Stimulated activated naive CD8-positive, alpha-beta T cell treated with anti-CD3 and anti-CD28 coated beads, Interleukin-15, Interleukin-2, amounts not matched to agents 100 U/mL and 50 U/mL, for 24 hours (primary cell): ENCODE results near the gene ENOX1.
"Not testable (repeated sequence)": the region's sequence is repeated elsewhere in the genome, so short reads cannot be mapped to it uniquely, and the experiment has no call there.

Source experiments
- ATAC-seq: fragments of 150-1000 bp; cut with Tn5 transposase; one replicate; pipeline ENCODE4 v1.10.0; 2021
- DNase-seq: peaks from one replicate; pipeline ENCODE4 v3.0.0; 2021

The ENOX1 gene

GRCh38 chr13:43203781-43204180, 583.0 kb downstream of the ENOX1 start:
- DNase-seq (no peak), ATAC-seq (no peak)

GRCh38 chr13:43200736-43201135, 586.0 kb downstream of the ENOX1 start:
- DNase-seq (no peak), ATAC-seq (no peak)

- DNase-seq (no peak), ATAC-seq (no peak)
These were observed 586.5 kb downstream of the ENOX1 start for GRCh38 chr13:43200307-43200706.

GRCh38 chr13:43196750-43197370, 589.9 kb downstream of the ENOX1 start:
- no peak for ATAC-seq
- no peak for DNase-seq

- ATAC-seq = no peak
- DNase-seq = no peak
These were observed 590.6 kb downstream of the ENOX1 start for GRCh38 chr13:43196086-43196621.

GRCh38 chr13:43195551-43195950, 591.2 kb downstream of the ENOX1 start:
- DNase-seq (no peak), ATAC-seq (no peak)

GRCh38 chr13:43195112-43195511, 591.7 kb downstream of the ENOX1 start:
- no peak for ATAC-seq
- no peak for DNase-seq

GRCh38 chr13:43193789-43194420, 592.9 kb downstream of the ENOX1 start:
- ATAC-seq = no peak

GRCh38 chr13:43191546-43191945, 595.2 kb downstream of the ENOX1 start:
- ATAC-seq (no peak), DNase-seq (no peak)

More at GRCh38 chr13:43193789-43194420, 592.9 kb downstream of the ENOX1 start:
- no peak for DNase-seq

GRCh38 chr13:43185226-43185625, 601.5 kb downstream of the ENOX1 start:
- ATAC-seq (no peak), DNase-seq (no peak)

GRCh38 chr13:43180837-43181236, 605.9 kb downstream of the ENOX1 start:
- DNase-seq (no peak), ATAC-seq (no peak)

- no peak for ATAC-seq
- no peak for DNase-seq
These were observed 606.6 kb downstream of the ENOX1 start for GRCh38 chr13:43180036-43180660.

GRCh38 chr13:43171489-43171888, 615.3 kb downstream of the ENOX1 start:
- ATAC-seq = no peak
- DNase-seq = no peak

GRCh38 chr13:43170506-43170905, 616.3 kb downstream of the ENOX1 start:
- DNase-seq (no peak), ATAC-seq (no peak)

- not testable (repeated sequence) for ATAC-seq, DNase-seq
These were observed 618.3 kb downstream of the ENOX1 start for GRCh38 chr13:43168434-43168833.

- DNase-seq (no peak), ATAC-seq (no peak)
These were observed 619.0 kb downstream of the ENOX1 start for GRCh38 chr13:43167731-43168130.

GRCh38 chr13:43166644-43167457, 619.9 kb downstream of the ENOX1 start:
- DNase-seq = no peak
- ATAC-seq = no peak
